ENCODE data around the gene RALGAPA2. TPM values are rescaled to one million over a fixed set of nuclear protein-coding genes. Genes with fewer than 3 reads are reported as not detected.

Gene RALGAPA2
- total RNA-seq, 1 experiment from 2014 or later: 18.2 TPM

- TF ChIP-seq, protein P1, sequence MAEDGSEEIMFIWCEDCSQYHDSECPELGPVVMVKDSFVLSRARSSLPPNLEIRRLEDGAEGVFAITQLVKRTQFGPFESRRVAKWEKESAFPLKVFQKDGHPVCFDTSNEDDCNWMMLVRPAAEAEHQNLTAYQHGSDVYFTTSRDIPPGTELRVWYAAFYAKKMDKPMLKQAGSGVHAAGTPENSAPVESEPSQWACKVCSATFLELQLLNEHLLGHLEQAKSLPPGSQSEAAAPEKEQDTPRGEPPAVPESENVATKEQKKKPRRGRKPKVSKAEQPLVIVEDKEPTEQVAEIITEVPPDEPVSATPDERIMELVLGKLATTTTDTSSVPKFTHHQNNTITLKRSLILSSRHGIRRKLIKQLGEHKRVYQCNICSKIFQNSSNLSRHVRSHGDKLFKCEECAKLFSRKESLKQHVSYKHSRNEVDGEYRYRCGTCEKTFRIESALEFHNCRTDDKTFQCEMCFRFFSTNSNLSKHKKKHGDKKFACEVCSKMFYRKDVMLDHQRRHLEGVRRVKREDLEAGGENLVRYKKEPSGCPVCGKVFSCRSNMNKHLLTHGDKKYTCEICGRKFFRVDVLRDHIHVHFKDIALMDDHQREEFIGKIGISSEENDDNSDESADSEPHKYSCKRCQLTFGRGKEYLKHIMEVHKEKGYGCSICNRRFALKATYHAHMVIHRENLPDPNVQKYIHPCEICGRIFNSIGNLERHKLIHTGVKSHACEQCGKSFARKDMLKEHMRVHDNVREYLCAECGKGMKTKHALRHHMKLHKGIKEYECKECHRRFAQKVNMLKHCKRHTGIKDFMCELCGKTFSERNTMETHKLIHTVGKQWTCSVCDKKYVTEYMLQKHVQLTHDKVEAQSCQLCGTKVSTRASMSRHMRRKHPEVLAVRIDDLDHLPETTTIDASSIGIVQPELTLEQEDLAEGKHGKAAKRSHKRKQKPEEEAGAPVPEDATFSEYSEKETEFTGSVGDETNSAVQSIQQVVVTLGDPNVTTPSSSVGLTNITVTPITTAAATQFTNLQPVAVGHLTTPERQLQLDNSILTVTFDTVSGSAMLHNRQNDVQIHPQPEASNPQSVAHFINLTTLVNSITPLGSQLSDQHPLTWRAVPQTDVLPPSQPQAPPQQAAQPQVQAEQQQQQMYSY (CRISPR knock-in tag; IDR thresholded peaks at IDR 0.05): no peak
- no peak for TF ChIP-seq CREM (CRISPR knock-in tag; IDR thresholded peaks at IDR 0.05)
- TF ChIP-seq, protein P2, sequence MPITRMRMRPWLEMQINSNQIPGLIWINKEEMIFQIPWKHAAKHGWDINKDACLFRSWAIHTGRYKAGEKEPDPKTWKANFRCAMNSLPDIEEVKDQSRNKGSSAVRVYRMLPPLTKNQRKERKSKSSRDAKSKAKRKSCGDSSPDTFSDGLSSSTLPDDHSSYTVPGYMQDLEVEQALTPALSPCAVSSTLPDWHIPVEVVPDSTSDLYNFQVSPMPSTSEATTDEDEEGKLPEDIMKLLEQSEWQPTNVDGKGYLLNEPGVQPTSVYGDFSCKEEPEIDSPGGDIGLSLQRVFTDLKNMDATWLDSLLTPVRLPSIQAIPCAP (CRISPR knock-in tag; IDR thresholded peaks at IDR 0.05): no peak
- TF ChIP-seq CBFB (CRISPR knock-in tag; IDR thresholded peaks at IDR 0.05; ENCODE audit: low read depth): no peak
- no peak for TF ChIP-seq AR (CRISPR knock-in tag; IDR thresholded peaks at IDR 0.05)
- TF ChIP-seq ZNF263 (CRISPR knock-in tag; IDR thresholded peaks at IDR 0.05; ENCODE audit: low read depth): no peak
- 0 out of 2 replicates have a peak, but pooled peaks have one; percentile 21 for TF ChIP-seq SP1 (CRISPR knock-in tag; conservative IDR thresholded peaks at IDR 0.05)
- no peak for TF ChIP-seq ATF6 (CRISPR knock-in tag; IDR thresholded peaks at IDR 0.05)
- TF ChIP-seq, protein P3, sequence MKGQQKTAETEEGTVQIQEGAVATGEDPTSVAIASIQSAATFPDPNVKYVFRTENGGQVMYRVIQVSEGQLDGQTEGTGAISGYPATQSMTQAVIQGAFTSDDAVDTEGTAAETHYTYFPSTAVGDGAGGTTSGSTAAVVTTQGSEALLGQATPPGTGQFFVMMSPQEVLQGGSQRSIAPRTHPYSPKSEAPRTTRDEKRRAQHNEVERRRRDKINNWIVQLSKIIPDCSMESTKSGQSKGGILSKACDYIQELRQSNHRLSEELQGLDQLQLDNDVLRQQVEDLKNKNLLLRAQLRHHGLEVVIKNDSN (CRISPR knock-in tag; IDR thresholded peaks at IDR 0.05): peak; percentile 56; the same call in 1 of the 2 replicates
- TF ChIP-seq ZNF416 (CRISPR knock-in tag; IDR thresholded peaks at IDR 0.05): no peak
- 0 out of 2 replicates have a peak, but pooled peaks have one; percentile 64 for TF ChIP-seq MAX (CRISPR knock-in tag; IDR thresholded peaks at IDR 0.05)
- TF ChIP-seq RORB (CRISPR knock-in tag; IDR thresholded peaks at IDR 0.05): no peak
- peak; percentile 71 for TF ChIP-seq FOXP4 (CRISPR knock-in tag; IDR thresholded peaks at IDR 0.05)
- 0 out of 2 replicates have a peak, but pooled peaks have one; percentile 45 for TF ChIP-seq KAT7 (CRISPR knock-in tag; IDR thresholded peaks at IDR 0.05; ENCODE audit: borderline replicate concordance)
- no peak for TF ChIP-seq JUN (CRISPR knock-in tag; IDR thresholded peaks at IDR 0.05)
- no peak for TF ChIP-seq CREB1 (CRISPR knock-in tag; IDR thresholded peaks at IDR 0.05)
- no peak for TF ChIP-seq NR1H2 (CRISPR knock-in tag; IDR thresholded peaks at IDR 0.05)
These were observed 344.6 kb downstream of the RALGAPA2 start, which contains the start of gene INSM1 (continued) for GRCh38 chr20:20367575-20368417.
